ENCODE results near the gene ELK3. TPM values are rescaled to one million over a fixed set of nuclear protein-coding genes. Genes with fewer than 3 reads are reported as not detected.

ELK3 gene
- total and polyA plus RNA-seq, 9 of the 15 experiments (the other 6 are each of a cell fraction or from before 2014, with no cell fraction given), result 1.5 to 5.5 (median 2.9) TPM

- no peak overlapping the region for H3K27ac ChIP-seq (ENCODE audit: extremely low read depth, low read depth, low read length)
Observed at GRCh38 chr12:96211988-96212387, 17.8 kb downstream of the ELK3 start.

GRCh38 chr12:96212456-96213375 lies 18.5 kb downstream of the ELK3 start:
- intact Hi-C loops (cut with micrococcal nuclease), result no loop called here
- Histone ChIP-seq H3K36me3 (ENCODE audit: control insufficient read depth, insufficient read depth, low read length) (no peaks in the 10 kb centered on the region), H3K27me3 (ENCODE audit: control insufficient read depth in 2 of 2, insufficient read depth in 2 of 2, low read length in 2 of 2) (peaks cover 0 to 10% of the 10 kb centered on the region in 2 experiments; a peak in 1 of 5 replicates), H3K4me3 (no peak overlapping the region), H3K9ac (ENCODE audit: insufficient read depth in 1 of 2, low read depth in 2 of 2, low read length in 2 of 2) (no peak overlapping the region), H3K9me3 (replicated peaks; ENCODE audit: control insufficient read depth, insufficient read depth, low read depth, low read length) (no peaks in the 10 kb centered on the region), H3K79me2 (ENCODE audit: control insufficient read depth, insufficient read depth, low read length) (no peaks in the 10 kb centered on the region), H3K4me1 (replicated peaks in 1 of 2; ENCODE audit: control insufficient read depth in 2 of 2, insufficient read depth in 2 of 2, low read length in 2 of 2) (no peaks in the 10 kb centered on the region), H2AFZ (ENCODE audit: low read depth, low read length) (no peak overlapping the region), H3K4me2 (ENCODE audit: insufficient read depth, low read length) (no peak overlapping the region), H4K20me1 (replicated peaks; ENCODE audit: control insufficient read depth, insufficient read depth, low read length) (peaks cover 6% of the 10 kb centered on the region; the same call in 1 of the 2 replicates), H3K9me1 (ENCODE audit: control insufficient read depth, insufficient read depth, low read length) (no peaks in the 10 kb centered on the region), H3K27ac (ENCODE audit: extremely low read depth, low read depth, low read length) (no peak overlapping the region)
- ATAC-seq (no peak), DNase-seq (ENCODE audit: extremely low read depth in 1 of 4, low spot score in 3 of 4) (no peak), FAIRE-seq (no peak)
- WGBS (ENCODE audit: insufficient coverage, low coverage, missing lambda C conversion rate), result 43% methylated on average over 10 of the region's 10 CpGs
- in situ Hi-C loops (cut with MboI), result loop anchor here (10.0 kb wide), 1 partner anchor 148 kb away; no protein-coding TSS in a partner anchor
- POLR2A ChIA-PET, result interaction anchor here (1.2 kb wide), 1 partner anchor 23 kb away, joined by 3 read pairs; no protein-coding TSS in a partner anchor
- TF ChIP-seq SMARCB1 (IDR thresholded peaks at IDR 0.05; ENCODE audit: insufficient read length, low read depth) (no peak), HNRNPUL1 (IDR thresholded peaks at IDR 0.05; ENCODE audit: low read length) (no peak), NFIC (IDR thresholded peaks at IDR 0.05) (peak; percentile 58)
- no TSS peak for BruUV-seq (replicated peaks)
- CTCF ChIA-PET (ENCODE audit: low intra/inter-chr PET ratio), result interaction anchor here (3.4 kb wide), 1 partner anchor 150 kb away, joined by 33 read pairs; no protein-coding TSS in a partner anchor

More at GRCh38 chr12:96211988-96212387, 17.8 kb downstream of the ELK3 start:
- 58% methylated on average over 2 of the region's 3 CpGs for WGBS (ENCODE audit: insufficient coverage, low coverage, missing lambda C conversion rate)
- CTCF ChIA-PET (ENCODE audit: low intra/inter-chr PET ratio), result no interaction called here
- in situ Hi-C loops (cut with MboI) (loop anchor here (10.0 kb wide), 1 partner anchor 147 kb away; no protein-coding TSS in a partner anchor), intact Hi-C loops (cut with micrococcal nuclease) (no loop called here)
- no peak overlapping the region for H3K9ac ChIP-seq (ENCODE audit: insufficient read depth in 1 of 2, low read depth in 2 of 2, low read length in 2 of 2)
- no peaks in the 10 kb centered on the region for H3K79me2 ChIP-seq (ENCODE audit: control insufficient read depth, insufficient read depth, low read length)
- no peaks in the 10 kb centered on the region for H3K9me1 ChIP-seq (ENCODE audit: control insufficient read depth, insufficient read depth, low read length)
- POLR2A ChIA-PET, result interaction anchor here (0.8 to 1.2 kb wide), 2 partner anchors 22 to 44 kb away, joined by 3 read pairs; no protein-coding TSS in a partner anchor
- H3K4me3 ChIP-seq, result no peak overlapping the region
- ATAC-seq (no peak), FAIRE-seq (no peak), DNase-seq (ENCODE audit: extremely low read depth in 1 of 4, low spot score in 3 of 4) (no peak)
- no peak overlapping the region for H2AFZ ChIP-seq (ENCODE audit: low read depth, low read length)
- H3K27me3 ChIP-seq (ENCODE audit: control insufficient read depth in 2 of 2, insufficient read depth in 2 of 2, low read length in 2 of 2), result peaks cover 0 to 14% of the 10 kb centered on the region in 2 experiments; a peak in 1 of 5 replicates
- H4K20me1 ChIP-seq (replicated peaks; ENCODE audit: control insufficient read depth, insufficient read depth, low read length), result peaks cover 6% of the 10 kb centered on the region; the same call in 1 of the 2 replicates
- H3K4me2 ChIP-seq (ENCODE audit: insufficient read depth, low read length), result no peak overlapping the region
- no peaks in the 10 kb centered on the region for H3K9me3 ChIP-seq (replicated peaks; ENCODE audit: control insufficient read depth, insufficient read depth, low read depth, low read length)
- no peaks in the 10 kb centered on the region for H3K36me3 ChIP-seq (ENCODE audit: control insufficient read depth, insufficient read depth, low read length)
- no peaks in the 10 kb centered on the region for H3K4me1 ChIP-seq (replicated peaks in 1 of 2; ENCODE audit: control insufficient read depth in 2 of 2, insufficient read depth in 2 of 2, low read length in 2 of 2)
- TF ChIP-seq ZNF316 (IDR thresholded peaks at IDR 0.05), result peak; percentile 43
- no peak for TF ChIP-seq ZNF717 (CRISPR knock-in tag; IDR thresholded peaks at IDR 0.05)
- BruUV-seq (replicated peaks), result no TSS peak
